HL-60 (cell line): ENCODE data around the gene OR10V1.
"Not testable (repeated sequence)": the region's sequence is repeated elsewhere in the genome, so short reads cannot be mapped to it uniquely, and the experiment has no call there.

Source experiments
- DNase-seq, 2 experiments: peaks; one replicate each; pipeline ENCODE4 v3.0.0-alpha.2; 2010 to 2020; ENCODE audit warnings: low read depth in 1 of 2, low spot score in 1 of 2
- H3K27ac ChIP-seq: fragments of 250-450 bp; sonication (Bioruptor Pico); replicated peaks from 2 replicates; pipeline ENCODE4 v1.5.1; 2020; ENCODE audit warnings: mild to moderate bottlenecking, moderate library complexity
- H3K27me3 ChIP-seq: fragments of 250-450 bp; sonication (Bioruptor Pico); 2 replicates; pipeline ENCODE4 v1.5.1; 2021; ENCODE audit warnings: mild to moderate bottlenecking, moderate library complexity; ENCODE audit not compliant: insufficient read depth, poor library complexity, severe bottlenecking
- H3K4me3 ChIP-seq: replicated peaks from 2 replicates; pipeline ENCODE4 v1.5.1; 2011; ENCODE audit warnings: mild to moderate bottlenecking, control low read depth, low read length; ENCODE audit not compliant: insufficient read depth
- GABPA ChIP-seq: IDR thresholded peaks from 2 replicates; pipeline ENCODE4 v1.6.1; 2012; ENCODE audit warnings: low read depth
- POLR2AphosphoS5 ChIP-seq: IDR thresholded peaks from 2 replicates; pipeline ENCODE4 v1.6.1; 2012; ENCODE audit warnings: low read depth
- SPI1 ChIP-seq: IDR thresholded peaks from 2 replicates; pipeline ENCODE4 v1.6.1; 2012; ENCODE audit warnings: low read depth, mild to moderate bottlenecking, borderline replicate concordance
- TF ChIP-seq, protein P1 (sequence below): IDR thresholded peaks from one replicate; pipeline ENCODE4 v1.5.1; 2011; ENCODE audit warnings: low read length, control low read depth, inconsistent platforms; ENCODE audit not compliant: insufficient read depth
- TF ChIP-seq, protein P2 (sequence below): IDR thresholded peaks from 2 replicates; pipeline ENCODE4 v1.6.1; 2012; ENCODE audit warnings: low read depth; ENCODE audit not compliant: insufficient replicate concordance

OR10V1 gene

DNA sequence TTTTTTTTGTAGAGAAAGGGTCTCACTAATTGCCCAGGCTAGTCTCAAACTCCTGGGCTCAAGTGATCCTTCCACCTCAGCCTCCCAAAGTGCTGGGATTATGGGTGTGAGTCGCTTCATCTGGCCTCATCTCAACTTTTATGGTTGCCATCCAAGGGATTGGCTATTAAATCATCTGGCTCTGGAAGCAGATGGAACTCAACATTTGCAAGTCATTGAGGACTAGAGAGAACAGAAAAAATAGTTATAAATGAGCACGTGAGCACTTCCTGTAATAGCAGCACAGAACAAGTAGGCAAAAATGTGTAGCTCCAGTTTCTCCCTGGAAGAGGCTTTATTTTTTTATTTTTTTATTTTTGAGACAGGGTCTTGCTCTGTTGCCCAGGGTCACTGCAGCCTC, 22.5 kb downstream of the OR10V1 start:
- TF ChIP-seq POLR2AphosphoS5 (no peak), SPI1 (no peak), GABPA (no peak)
- TF ChIP-seq, protein P1, sequence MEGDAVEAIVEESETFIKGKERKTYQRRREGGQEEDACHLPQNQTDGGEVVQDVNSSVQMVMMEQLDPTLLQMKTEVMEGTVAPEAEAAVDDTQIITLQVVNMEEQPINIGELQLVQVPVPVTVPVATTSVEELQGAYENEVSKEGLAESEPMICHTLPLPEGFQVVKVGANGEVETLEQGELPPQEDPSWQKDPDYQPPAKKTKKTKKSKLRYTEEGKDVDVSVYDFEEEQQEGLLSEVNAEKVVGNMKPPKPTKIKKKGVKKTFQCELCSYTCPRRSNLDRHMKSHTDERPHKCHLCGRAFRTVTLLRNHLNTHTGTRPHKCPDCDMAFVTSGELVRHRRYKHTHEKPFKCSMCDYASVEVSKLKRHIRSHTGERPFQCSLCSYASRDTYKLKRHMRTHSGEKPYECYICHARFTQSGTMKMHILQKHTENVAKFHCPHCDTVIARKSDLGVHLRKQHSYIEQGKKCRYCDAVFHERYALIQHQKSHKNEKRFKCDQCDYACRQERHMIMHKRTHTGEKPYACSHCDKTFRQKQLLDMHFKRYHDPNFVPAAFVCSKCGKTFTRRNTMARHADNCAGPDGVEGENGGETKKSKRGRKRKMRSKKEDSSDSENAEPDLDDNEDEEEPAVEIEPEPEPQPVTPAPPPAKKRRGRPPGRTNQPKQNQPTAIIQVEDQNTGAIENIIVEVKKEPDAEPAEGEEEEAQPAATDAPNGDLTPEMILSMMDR: no peak
- TF ChIP-seq, protein P2, sequence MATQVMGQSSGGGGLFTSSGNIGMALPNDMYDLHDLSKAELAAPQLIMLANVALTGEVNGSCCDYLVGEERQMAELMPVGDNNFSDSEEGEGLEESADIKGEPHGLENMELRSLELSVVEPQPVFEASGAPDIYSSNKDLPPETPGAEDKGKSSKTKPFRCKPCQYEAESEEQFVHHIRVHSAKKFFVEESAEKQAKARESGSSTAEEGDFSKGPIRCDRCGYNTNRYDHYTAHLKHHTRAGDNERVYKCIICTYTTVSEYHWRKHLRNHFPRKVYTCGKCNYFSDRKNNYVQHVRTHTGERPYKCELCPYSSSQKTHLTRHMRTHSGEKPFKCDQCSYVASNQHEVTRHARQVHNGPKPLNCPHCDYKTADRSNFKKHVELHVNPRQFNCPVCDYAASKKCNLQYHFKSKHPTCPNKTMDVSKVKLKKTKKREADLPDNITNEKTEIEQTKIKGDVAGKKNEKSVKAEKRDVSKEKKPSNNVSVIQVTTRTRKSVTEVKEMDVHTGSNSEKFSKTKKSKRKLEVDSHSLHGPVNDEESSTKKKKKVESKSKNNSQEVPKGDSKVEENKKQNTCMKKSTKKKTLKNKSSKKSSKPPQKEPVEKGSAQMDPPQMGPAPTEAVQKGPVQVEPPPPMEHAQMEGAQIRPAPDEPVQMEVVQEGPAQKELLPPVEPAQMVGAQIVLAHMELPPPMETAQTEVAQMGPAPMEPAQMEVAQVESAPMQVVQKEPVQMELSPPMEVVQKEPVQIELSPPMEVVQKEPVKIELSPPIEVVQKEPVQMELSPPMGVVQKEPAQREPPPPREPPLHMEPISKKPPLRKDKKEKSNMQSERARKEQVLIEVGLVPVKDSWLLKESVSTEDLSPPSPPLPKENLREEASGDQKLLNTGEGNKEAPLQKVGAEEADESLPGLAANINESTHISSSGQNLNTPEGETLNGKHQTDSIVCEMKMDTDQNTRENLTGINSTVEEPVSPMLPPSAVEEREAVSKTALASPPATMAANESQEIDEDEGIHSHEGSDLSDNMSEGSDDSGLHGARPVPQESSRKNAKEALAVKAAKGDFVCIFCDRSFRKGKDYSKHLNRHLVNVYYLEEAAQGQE: no peak
- no peak for DNase-seq
- no peak overlapping the region for H3K4me3 ChIP-seq

DNA sequence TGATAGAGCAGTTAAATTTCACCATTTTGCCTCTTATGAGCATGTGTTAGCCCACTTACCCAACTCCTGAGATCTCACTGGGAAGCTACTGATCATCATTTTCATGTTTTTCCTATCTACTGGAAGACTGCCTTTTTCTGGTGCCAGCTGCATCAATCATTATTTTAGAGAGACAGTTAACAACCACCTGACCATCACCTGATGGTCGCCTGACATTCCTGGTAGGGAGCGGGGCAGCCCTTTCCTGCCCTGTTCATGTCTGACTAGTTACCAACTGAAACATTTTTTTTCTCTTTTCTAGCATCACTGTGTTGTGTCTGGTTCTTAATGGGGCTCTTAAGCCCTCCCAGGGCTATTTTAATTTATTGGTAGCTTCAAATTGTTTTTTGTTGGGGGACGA, 24.6 kb downstream of the OR10V1 start:
- H3K27me3 ChIP-seq: no peaks in the 10 kb centered on the region
- TF ChIP-seq GABPA: no peak
- no peak for TF ChIP-seq POLR2AphosphoS5
- TF ChIP-seq, protein P1: no peak
- TF ChIP-seq, protein P2: no peak
- no peak for TF ChIP-seq SPI1
- H3K4me3 ChIP-seq: no peak overlapping the region
- H3K27ac ChIP-seq: peak overlapping the region; percentile 38; the same call in 1 of the 2 replicates
- DNase-seq: no peak

More for the DNA sequence above, 22.5 kb downstream of the OR10V1 start:
- Histone ChIP-seq H3K27me3 (no peaks in the 10 kb centered on the region), H3K27ac (no peak overlapping the region)

DNA sequence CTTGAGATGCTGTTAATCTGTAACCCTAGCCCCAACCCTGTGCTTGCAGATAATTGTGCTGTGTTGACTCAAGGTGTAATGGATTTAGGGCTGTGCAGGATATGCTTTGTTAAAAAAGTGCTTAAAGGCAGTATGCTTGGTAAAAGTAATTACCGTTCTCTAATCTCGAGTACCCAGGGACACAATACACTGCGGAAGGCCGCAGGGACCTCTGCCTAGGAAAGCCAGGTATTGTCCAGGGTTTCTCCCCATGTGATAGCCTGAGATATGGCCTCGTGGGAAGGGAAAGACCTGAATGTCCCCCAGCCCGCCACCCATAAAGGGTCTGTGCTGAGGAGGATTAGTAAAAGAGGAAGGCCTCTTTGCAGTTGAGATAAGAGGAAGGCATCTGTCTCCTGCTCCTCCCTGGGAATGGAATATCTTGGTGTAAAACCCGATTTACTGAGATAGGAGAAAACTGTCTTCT, 32.4 kb downstream of the OR10V1 start:
- H3K4me3 ChIP-seq, H3K27me3 ChIP-seq, DNase-seq, H3K27ac ChIP-seq: not testable (repeated sequence)

DNA sequence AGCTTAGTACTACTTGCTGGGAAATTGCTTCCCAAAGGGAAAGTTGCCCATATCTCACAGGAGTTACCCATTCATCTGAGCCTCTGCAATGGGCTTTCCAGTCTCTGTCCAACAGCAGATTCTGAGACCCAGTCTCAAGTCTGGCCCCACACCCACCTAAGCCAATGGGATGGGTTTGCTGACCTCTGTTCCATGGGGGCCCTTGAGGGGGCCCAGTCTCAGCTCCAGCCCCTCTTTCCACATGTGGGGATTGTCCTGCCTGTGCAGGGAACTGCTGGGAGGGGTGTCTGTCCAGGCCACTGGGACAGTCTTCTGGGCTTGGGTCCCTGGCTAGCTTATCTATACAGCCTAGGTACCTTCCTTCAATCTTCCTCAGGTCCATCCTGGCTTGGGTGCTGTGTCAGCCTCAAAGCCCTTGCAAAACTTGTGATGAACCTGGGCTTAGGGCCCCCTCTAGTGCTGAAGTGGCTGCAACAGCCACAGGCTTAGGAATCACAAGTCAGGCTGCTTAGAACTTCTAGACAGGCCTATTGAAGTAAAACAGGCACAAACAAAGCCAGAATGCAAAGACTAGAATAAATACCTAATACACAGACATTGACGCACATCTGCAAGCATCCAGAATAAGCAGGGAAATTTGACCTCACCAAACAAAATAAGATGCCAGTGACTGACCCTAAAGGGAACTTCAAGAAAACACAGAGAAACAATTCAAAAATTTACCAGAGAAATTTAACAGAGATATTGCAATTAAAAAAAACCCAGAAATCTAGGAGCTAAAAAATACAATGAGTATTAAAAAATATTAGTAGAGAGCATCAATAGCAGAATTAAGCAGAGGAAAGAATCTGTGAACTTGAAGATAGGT, 33.1 kb downstream of the OR10V1 start:
- Histone ChIP-seq H3K27me3 (no peaks in the 10 kb centered on the region), H3K27ac (no peak overlapping the region), H3K4me3 (no peak overlapping the region)
- TF ChIP-seq, protein P2: no peak
- TF ChIP-seq, protein P1: peak; percentile 84
- peak in 1 of 2 experiments; percentile 80 for DNase-seq
